ENCODE results near the gene TPP2. TPM values are rescaled to one million over a fixed set of nuclear protein-coding genes. Genes with fewer than 3 reads are reported as not detected.

The TPP2 gene
- total RNA-seq, 3 donors from 2014 or later: 37.6 to 44.0 (median 38.2) TPM

DNA sequence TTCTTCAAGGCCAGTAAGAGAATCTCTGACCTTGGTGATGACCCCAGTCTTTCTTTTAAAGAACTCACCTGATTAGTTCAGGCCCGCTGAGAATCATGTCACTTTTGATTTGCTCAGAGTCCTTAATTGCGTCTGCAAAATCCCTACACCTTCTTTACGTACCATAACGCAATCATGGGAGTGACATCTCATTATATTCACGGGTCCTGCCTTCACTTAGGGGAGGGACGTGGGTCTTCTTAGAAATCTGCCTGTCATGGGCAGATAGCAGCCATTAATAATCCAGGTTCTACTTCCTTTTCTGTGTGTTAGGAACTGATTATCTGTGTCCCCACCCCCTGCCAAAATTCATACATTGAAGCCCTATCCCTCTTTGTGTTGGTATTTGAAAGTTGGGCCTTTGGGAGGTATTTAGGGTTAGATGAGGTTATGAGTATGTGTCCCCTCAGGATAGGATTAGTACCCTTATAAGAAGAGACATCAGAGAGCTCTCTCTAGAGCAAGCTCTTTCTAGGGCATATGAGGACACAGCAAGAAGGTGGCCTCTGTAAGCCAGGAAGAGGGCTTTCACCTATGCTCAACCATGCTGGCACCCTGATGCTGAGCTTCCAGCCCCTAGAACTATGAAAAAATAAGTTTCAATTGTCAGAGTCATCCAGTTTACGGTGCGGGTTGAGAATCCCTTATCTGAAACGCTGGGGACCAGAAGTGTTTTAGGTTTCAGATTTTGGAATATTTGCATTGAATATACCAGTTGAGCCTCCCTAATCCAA lies 9.9 kb downstream of the TPP2 start:
- H3K4me3 ChIP-seq: no peak overlapping the region
- ATAC-seq (no peak), DNase-seq (no peak)
- H3K9me3 ChIP-seq: no peaks in the 10 kb centered on the region
- no peaks in the 10 kb centered on the region for H3K36me3 ChIP-seq (ENCODE audit: low read depth)
- TF ChIP-seq, protein P1, sequence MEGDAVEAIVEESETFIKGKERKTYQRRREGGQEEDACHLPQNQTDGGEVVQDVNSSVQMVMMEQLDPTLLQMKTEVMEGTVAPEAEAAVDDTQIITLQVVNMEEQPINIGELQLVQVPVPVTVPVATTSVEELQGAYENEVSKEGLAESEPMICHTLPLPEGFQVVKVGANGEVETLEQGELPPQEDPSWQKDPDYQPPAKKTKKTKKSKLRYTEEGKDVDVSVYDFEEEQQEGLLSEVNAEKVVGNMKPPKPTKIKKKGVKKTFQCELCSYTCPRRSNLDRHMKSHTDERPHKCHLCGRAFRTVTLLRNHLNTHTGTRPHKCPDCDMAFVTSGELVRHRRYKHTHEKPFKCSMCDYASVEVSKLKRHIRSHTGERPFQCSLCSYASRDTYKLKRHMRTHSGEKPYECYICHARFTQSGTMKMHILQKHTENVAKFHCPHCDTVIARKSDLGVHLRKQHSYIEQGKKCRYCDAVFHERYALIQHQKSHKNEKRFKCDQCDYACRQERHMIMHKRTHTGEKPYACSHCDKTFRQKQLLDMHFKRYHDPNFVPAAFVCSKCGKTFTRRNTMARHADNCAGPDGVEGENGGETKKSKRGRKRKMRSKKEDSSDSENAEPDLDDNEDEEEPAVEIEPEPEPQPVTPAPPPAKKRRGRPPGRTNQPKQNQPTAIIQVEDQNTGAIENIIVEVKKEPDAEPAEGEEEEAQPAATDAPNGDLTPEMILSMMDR (IDR thresholded peaks at IDR 0.05): no peak
- peaks cover 5% of the 10 kb centered on the region for H3K4me1 ChIP-seq (ENCODE audit: low read depth)
- intact Hi-C loops (cut with DNase I, micrococcal nuclease): no loop called here

DNA sequence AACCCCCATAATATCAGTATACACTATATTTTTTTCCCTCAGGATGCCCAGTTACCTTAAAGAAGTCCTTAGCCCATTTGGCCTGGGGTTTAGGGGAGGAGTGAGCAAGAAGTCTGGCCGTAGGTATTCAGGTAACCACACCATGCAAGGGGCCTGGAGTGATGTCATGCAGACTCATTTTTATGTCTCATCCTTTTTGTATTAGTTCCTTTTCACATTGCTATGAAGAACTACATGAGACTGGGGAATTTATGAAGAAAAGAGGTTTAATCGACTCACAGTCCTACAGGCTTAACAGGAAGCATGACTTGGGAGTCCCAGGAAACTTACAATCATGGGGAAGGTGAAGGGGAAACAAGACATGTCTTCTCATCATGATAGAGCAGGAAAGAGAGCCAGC lies 12.2 kb downstream of the TPP2 start:
- Histone ChIP-seq H3K9me3 (no peaks in the 10 kb centered on the region), H3K4me1 (ENCODE audit: low read depth) (peaks cover 12% of the 10 kb centered on the region), H3K36me3 (ENCODE audit: low read depth) (no peaks in the 10 kb centered on the region), H3K4me3 (no peak overlapping the region)
- no peak for ATAC-seq
- DNase-seq: no peak
- intact Hi-C loops (cut with DNase I, micrococcal nuclease): no loop called here
- TF ChIP-seq, protein P1 (IDR thresholded peaks at IDR 0.05): no peak

DNA sequence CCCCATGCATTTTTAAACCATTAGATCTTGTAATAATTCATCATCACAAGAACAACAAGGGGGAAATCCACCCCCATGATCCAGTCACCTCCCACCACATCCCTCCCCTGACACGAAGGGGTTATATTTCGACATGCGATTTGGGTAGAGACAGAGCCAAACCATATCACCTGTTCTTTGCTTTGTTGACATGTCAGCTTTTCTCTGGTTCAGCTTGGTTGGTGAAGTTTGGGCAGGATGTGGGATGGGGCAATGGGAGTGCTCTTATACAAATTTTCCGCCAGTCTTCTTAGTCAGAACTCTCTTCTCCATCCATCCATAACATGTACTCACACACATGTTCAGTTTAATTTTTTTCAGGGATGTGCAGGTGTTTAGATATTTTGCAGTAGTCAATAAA lies 12.9 kb downstream of the TPP2 start:
- ATAC-seq (no peak), DNase-seq (no peak)
- no peaks in the 10 kb centered on the region for H3K9me3 ChIP-seq
- no peaks in the 10 kb centered on the region for H3K36me3 ChIP-seq (ENCODE audit: low read depth)
- H3K4me1 ChIP-seq (ENCODE audit: low read depth): peaks cover 12% of the 10 kb centered on the region
- intact Hi-C loops (cut with DNase I, micrococcal nuclease): no loop called here
- TF ChIP-seq, protein P1 (IDR thresholded peaks at IDR 0.05): no peak
- no peak overlapping the region for H3K4me3 ChIP-seq

DNA sequence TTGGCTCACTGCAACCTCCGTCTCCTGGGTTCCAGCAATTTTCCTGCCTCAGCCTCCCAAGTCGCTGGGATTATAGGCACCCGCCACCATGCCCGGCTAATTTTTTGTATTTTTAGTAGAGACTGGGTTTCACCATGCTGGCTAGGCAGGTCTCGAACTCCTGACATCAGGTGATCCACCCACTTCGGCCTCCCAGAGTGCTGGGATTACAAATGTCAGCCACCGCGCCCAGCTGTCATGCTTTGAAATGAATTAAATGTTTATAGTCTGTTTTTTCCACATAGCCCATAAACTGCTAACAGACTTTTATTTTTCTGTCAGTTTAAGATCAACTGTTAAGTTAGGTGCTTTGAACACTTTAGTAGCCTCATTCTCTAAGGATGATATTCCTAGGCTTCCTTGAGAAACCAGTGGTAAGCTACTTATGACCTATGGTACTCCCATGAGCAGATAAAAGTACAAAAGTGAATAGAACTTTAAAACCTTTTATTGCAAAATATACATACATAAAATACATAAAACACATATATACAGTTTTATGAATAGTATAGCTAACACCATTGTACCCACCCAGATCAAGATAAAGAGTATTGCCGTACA lies 13.6 kb downstream of the TPP2 start:
- H3K4me3 ChIP-seq: no peak overlapping the region
- H3K4me1 ChIP-seq (ENCODE audit: low read depth): peaks cover 12% of the 10 kb centered on the region
- no peaks in the 10 kb centered on the region for H3K9me3 ChIP-seq
- peak; percentile 94 for ATAC-seq
- peak; percentile 64 to 66 (median 66) for DNase-seq
- TF ChIP-seq, protein P1 (IDR thresholded peaks at IDR 0.05): no peak
- intact Hi-C loops (cut with DNase I, micrococcal nuclease): no loop called here
- no peaks in the 10 kb centered on the region for H3K36me3 ChIP-seq (ENCODE audit: low read depth)

DNA sequence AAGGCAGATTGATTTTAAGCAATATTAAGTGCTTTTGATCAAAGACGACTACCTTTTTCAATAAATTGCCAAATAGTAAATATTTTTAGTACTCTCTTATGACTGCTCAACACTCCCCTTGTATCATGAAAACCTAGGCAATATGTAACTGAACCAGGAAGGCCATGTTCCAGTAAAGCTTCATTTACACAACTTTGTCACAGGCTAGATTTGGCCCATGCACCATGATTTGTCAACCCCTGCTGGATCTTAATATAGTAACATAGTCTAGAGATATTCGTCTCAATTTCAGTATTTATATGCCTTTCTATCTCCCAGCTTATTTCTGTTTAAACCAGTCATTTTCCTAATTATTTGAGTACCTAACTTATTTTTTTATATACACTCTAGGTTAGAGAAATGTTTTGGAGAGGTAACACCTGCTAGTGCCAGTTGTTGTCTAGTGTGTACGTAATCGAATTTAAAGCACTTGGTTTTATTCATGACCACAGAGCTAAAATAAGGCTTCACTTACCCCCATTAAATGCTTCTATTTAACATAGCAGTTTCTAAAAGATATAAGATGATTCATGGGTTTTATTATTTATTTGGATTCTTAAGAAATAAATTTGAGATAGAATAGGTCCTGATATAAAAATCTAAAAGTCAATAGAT lies 21.0 kb downstream of the TPP2 start:
- Histone ChIP-seq H3K4me1 (ENCODE audit: low read depth) (peaks cover 4% of the 10 kb centered on the region), H3K36me3 (ENCODE audit: low read depth) (no peaks in the 10 kb centered on the region), H3K9me3 (no peaks in the 10 kb centered on the region), H3K4me3 (no peak overlapping the region)
- DNase-seq (no peak), ATAC-seq (no peak)
- intact Hi-C loops (cut with DNase I, micrococcal nuclease): no loop called here
- TF ChIP-seq, protein P1 (IDR thresholded peaks at IDR 0.05): no peak
